ENCODE data around the gene DHH. TPM values are rescaled to one million over a fixed set of nuclear protein-coding genes. Genes with fewer than 3 reads are reported as not detected.

Gene DHH
- total and polyA plus RNA-seq, 2 experiments from 2014 or later = not detected

DNA sequence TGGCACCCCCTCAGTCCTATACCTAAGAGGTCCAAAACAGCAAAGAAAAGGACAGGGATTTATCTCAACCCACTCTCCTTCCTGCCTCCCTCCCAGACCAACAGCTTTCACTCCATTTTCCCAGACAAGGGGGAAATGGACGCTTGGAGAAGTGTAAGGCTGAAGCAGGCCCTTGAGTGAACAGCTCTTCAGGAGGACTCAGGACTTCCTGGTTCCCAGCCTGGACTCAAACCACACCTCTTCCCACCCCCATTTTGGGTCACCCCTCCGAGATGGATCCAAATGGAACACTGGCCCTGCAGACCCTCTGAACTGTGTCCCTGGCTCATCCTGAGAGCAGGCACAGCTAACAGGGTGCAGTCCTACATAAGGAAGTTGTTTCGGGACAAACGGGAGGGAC lies 36.7 kb downstream of the DHH start:
- H3K4me2 ChIP-seq = peak overlapping the region; percentile 98
- no peaks in the 10 kb centered on the region for H3F3A ChIP-seq (replicated peaks; ENCODE audit: low read depth)
- DNase-seq (ENCODE audit: low spot score) (no peak), ATAC-seq (no peak)
- no peak overlapping the region for H3K27ac ChIP-seq (ENCODE audit: low read depth)
- peaks cover 48% of the 10 kb centered on the region for H3K4me1 Mint-ChIP-seq
- peaks cover 24% of the 10 kb centered on the region for H3K27me3 Mint-ChIP-seq (ENCODE audit: insufficient read depth, low read depth, poor library complexity)
- H3K36me3 ChIP-seq (ENCODE audit: insufficient read depth) = peaks cover 15% of the 10 kb centered on the region; the same call in 1 of the 2 replicates
- TF ChIP-seq, protein P1, sequence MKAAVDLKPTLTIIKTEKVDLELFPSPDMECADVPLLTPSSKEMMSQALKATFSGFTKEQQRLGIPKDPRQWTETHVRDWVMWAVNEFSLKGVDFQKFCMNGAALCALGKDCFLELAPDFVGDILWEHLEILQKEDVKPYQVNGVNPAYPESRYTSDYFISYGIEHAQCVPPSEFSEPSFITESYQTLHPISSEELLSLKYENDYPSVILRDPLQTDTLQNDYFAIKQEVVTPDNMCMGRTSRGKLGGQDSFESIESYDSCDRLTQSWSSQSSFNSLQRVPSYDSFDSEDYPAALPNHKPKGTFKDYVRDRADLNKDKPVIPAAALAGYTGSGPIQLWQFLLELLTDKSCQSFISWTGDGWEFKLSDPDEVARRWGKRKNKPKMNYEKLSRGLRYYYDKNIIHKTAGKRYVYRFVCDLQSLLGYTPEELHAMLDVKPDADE (IDR thresholded peaks at IDR 0.05) = no peak
- TF ChIP-seq STAT1 (IDR thresholded peaks at IDR 0.05; ENCODE audit: unreplicated experiment) (no peak), ZNF331 (CRISPR knock-in tag; IDR thresholded peaks at IDR 0.05; ENCODE audit: low read depth) (no peak), POLR2AphosphoS5 (IDR thresholded peaks at IDR 0.05; ENCODE audit: low read depth) (no peak), JUNB (IDR thresholded peaks at IDR 0.05; ENCODE audit: unreplicated experiment) (no peak), CREB1 (CRISPR knock-in tag; IDR thresholded peaks at IDR 0.05; ENCODE audit: low read depth) (no peak), EZH2phosphoT487 (IDR thresholded peaks at IDR 0.05; ENCODE audit: unreplicated experiment) (no peak), ZNF114 (CRISPR knock-in tag; IDR thresholded peaks at IDR 0.05) (no peak), EZH2 (IDR thresholded peaks at IDR 0.05; ENCODE audit: low read depth, unreplicated experiment) (no peak)
- TF ChIP-seq, protein P2, sequence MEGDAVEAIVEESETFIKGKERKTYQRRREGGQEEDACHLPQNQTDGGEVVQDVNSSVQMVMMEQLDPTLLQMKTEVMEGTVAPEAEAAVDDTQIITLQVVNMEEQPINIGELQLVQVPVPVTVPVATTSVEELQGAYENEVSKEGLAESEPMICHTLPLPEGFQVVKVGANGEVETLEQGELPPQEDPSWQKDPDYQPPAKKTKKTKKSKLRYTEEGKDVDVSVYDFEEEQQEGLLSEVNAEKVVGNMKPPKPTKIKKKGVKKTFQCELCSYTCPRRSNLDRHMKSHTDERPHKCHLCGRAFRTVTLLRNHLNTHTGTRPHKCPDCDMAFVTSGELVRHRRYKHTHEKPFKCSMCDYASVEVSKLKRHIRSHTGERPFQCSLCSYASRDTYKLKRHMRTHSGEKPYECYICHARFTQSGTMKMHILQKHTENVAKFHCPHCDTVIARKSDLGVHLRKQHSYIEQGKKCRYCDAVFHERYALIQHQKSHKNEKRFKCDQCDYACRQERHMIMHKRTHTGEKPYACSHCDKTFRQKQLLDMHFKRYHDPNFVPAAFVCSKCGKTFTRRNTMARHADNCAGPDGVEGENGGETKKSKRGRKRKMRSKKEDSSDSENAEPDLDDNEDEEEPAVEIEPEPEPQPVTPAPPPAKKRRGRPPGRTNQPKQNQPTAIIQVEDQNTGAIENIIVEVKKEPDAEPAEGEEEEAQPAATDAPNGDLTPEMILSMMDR (conservative IDR thresholded peaks at IDR 0.05; ENCODE audit: low read depth in 2 of 2) = no peak
- H3K9me3 Mint-ChIP-seq = no peaks in the 10 kb centered on the region
- peak overlapping the region; percentile 99 for H3K4me3 ChIP-seq
- no peak overlapping the region for H3K27ac Mint-ChIP-seq
- H4K20me1 ChIP-seq (replicated peaks; ENCODE audit: insufficient read depth) = peaks cover 54% of the 10 kb centered on the region
- H3K4me1 ChIP-seq (ENCODE audit: insufficient read depth) = peaks cover 29% of the 10 kb centered on the region
- H3K79me2 ChIP-seq (replicated peaks; ENCODE audit: insufficient read depth) = peaks cover 66% of the 10 kb centered on the region
- H3K9me2 ChIP-seq (ENCODE audit: insufficient read depth) = no peaks in the 10 kb centered on the region
- H2AFZ ChIP-seq = no peak overlapping the region
- H3K4me3 Mint-ChIP-seq = peak overlapping the region; percentile 97
- H3K27me3 ChIP-seq (ENCODE audit: insufficient read depth) = no peaks in the 10 kb centered on the region
- H3K36me3 Mint-ChIP-seq (ENCODE audit: low read depth) = peaks cover 31% of the 10 kb centered on the region

DNA sequence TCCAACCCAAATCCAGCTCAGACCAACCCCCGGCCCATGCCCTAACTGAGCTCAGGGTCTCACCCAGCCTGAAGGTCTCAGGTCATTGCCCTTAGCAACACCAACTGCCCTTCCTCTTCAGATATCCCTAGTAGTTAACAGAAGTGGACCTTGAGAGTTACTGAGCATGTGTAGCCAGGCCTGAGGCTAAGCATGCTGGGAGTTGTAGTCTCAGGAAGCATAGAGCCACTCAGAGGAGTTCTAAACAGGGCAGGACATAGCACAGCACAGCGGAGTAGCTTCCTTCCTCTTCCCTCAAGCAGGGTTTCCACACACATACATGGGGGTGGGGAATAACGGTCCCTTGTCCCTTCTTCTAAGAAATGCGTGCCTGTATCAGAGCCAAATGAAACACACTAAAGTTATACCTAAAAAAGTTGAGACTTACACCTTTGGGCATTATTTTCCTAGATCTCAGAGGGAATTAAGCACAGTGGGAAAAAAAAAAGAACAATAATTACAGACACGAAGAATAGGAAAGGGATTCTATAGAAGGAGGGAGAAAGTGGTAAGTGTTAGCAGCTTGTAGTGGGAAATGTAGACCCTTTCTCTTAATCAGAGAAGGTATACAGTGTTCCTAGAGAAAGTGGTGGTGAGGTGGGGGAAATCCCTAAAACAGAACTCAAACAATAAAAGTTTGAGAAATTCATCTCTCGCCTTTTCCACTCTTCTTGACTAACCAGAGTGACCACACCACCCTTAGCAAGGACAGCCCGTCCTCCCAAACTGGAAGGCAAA lies 38.4 kb downstream of the DHH start:
- H4K20me1 ChIP-seq (replicated peaks; ENCODE audit: insufficient read depth) = peaks cover 61% of the 10 kb centered on the region
- H3K27me3 ChIP-seq (ENCODE audit: insufficient read depth) = no peaks in the 10 kb centered on the region
- no peak overlapping the region for H3K27ac ChIP-seq (ENCODE audit: low read depth)
- peaks cover 27% of the 10 kb centered on the region for H3K27me3 Mint-ChIP-seq (ENCODE audit: insufficient read depth, low read depth, poor library complexity)
- H2AFZ ChIP-seq = no peak overlapping the region
- H3K9me3 Mint-ChIP-seq = no peaks in the 10 kb centered on the region
- H3K27ac Mint-ChIP-seq = peak overlapping the region; percentile 82
- H3K4me3 Mint-ChIP-seq = peak overlapping the region; percentile 97
- peaks cover 48% of the 10 kb centered on the region for H3K36me3 Mint-ChIP-seq (ENCODE audit: low read depth)
- ATAC-seq = peak; percentile 68
- peaks cover 29% of the 10 kb centered on the region for H3K4me1 ChIP-seq (ENCODE audit: insufficient read depth)
- H3K79me2 ChIP-seq (replicated peaks; ENCODE audit: insufficient read depth) = peaks cover 66% of the 10 kb centered on the region
- H3K4me1 Mint-ChIP-seq = peaks cover 44% of the 10 kb centered on the region
- H3K4me3 ChIP-seq = peak overlapping the region; percentile 99
- H3K9me2 ChIP-seq (ENCODE audit: insufficient read depth) = no peaks in the 10 kb centered on the region
- H3K36me3 ChIP-seq (ENCODE audit: insufficient read depth) = peaks cover 16% of the 10 kb centered on the region; the same call in 1 of the 2 replicates
- TF ChIP-seq, protein P1 (IDR thresholded peaks at IDR 0.05) = peak; percentile 71; the same call in 1 of the 2 replicates
- TF ChIP-seq, protein P3, sequence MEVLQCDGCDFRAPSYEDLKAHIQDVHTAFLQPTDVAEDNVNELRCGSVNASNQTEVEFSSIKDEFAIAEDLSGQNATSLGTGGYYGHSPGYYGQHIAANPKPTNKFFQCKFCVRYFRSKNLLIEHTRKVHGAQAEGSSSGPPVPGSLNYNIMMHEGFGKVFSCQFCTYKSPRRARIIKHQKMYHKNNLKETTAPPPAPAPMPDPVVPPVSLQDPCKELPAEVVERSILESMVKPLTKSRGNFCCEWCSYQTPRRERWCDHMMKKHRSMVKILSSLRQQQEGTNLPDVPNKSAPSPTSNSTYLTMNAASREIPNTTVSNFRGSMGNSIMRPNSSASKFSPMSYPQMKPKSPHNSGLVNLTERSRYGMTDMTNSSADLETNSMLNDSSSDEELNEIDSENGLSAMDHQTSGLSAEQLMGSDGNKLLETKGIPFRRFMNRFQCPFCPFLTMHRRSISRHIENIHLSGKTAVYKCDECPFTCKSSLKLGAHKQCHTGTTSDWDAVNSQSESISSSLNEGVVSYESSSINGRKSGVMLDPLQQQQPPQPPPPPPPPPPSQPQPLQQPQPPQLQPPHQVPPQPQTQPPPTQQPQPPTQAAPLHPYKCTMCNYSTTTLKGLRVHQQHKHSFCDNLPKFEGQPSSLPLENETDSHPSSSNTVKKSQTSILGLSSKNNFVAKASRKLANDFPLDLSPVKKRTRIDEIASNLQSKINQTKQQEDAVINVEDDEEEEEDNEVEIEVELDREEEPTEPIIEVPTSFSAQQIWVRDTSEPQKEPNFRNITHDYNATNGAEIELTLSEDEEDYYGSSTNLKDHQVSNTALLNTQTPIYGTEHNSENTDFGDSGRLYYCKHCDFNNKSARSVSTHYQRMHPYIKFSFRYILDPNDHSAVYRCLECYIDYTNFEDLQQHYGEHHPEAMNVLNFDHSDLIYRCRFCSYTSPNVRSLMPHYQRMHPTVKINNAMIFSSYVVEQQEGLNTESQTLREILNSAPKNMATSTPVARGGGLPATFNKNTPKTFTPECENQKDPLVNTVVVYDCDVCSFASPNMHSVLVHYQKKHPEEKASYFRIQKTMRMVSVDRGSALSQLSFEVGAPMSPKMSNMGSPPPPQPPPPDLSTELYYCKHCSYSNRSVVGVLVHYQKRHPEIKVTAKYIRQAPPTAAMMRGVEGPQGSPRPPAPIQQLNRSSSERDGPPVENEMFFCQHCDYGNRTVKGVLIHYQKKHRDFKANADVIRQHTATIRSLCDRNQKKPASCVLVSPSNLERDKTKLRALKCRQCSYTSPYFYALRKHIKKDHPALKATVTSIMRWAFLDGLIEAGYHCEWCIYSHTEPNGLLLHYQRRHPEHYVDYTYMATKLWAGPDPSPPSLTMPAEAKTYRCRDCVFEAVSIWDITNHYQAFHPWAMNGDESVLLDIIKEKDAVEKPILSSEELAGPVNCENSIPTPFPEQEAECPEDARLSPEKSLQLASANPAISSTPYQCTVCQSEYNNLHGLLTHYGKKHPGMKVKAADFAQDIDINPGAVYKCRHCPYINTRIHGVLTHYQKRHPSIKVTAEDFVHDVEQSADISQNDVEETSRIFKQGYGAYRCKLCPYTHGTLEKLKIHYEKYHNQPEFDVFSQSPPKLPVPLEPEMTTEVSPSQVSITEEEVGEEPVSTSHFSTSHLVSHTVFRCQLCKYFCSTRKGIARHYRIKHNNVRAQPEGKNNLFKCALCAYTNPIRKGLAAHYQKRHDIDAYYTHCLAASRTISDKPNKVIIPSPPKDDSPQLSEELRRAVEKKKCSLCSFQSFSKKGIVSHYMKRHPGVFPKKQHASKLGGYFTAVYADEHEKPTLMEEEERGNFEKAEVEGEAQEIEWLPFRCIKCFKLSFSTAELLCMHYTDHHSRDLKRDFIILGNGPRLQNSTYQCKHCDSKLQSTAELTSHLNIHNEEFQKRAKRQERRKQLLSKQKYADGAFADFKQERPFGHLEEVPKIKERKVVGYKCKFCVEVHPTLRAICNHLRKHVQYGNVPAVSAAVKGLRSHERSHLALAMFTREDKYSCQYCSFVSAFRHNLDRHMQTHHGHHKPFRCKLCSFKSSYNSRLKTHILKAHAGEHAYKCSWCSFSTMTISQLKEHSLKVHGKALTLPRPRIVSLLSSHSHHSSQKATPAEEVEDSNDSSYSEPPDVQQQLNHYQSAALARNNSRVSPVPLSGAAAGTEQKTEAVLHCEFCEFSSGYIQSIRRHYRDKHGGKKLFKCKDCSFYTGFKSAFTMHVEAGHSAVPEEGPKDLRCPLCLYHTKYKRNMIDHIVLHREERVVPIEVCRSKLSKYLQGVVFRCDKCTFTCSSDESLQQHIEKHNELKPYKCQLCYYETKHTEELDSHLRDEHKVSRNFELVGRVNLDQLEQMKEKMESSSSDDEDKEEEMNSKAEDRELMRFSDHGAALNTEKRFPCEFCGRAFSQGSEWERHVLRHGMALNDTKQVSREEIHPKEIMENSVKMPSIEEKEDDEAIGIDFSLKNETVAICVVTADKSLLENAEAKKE (CRISPR knock-in tag; IDR thresholded peaks at IDR 0.05) = no peak
- H3K4me2 ChIP-seq = peak overlapping the region; percentile 98
- peak; percentile 81 for DNase-seq (ENCODE audit: low spot score)
- H3F3A ChIP-seq (replicated peaks; ENCODE audit: low read depth) = no peaks in the 10 kb centered on the region
